Vagina (tissue), 2 donors: ENCODE data around the gene ARL5A.

ENCODE experiments used
- POLR2A ChIP-seq, 2 donors: fragments of 450-650 bp; IDR thresholded peaks; one replicate each; pipeline ENCODE4 v1.6.1; 2017; ENCODE audit warnings: antibody characterized with exemption in 2 of 2, mild to moderate bottlenecking in 2 of 2, moderate library complexity in 2 of 2
- POLR2AphosphoS5 ChIP-seq, 2 donors: sonication (generic); formaldehyde crosslinking; IDR thresholded peaks; one replicate each; pipeline ENCODE4 v1.9.0; 2017; ENCODE audit warnings: antibody characterized with exemption in 2 of 2, mild to moderate bottlenecking in 2 of 2, low read depth in 1 of 2; ENCODE audit not compliant: insufficient read depth in 1 of 2
- TF ChIP-seq, protein P1 (sequence below), 3 experiments: fragments of 450-650 bp in 2 of 3; fragments of 200-600 bp in 1 of 3; sonication (generic) in 1 of 3; IDR thresholded peaks; one replicate each; pipeline ENCODE4 v1.5.1; 2017 to 2019; ENCODE audit warnings: antibody characterized with exemption in 3 of 3, mild to moderate bottlenecking in 2 of 3, moderate library complexity in 2 of 3

DNA sequence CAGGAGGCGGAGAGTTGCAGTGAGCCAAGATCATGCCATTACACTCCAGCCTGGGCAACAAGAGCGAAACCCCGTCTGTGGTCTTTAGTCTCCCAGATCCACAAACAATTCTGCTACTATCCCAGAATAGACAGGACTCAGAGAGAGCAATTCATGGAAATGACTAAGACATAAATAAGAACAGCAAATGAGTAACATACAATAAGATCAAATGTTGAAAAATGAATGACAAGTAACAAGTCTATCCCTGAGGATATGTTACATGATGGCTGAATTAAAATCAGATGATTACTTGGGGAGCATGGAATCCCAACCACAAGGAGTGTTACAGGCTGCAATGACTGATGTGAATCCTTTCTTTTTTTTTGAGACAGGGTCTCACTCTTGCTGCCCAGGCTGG is 10.3 kb downstream of the ARL5A start:
- TF ChIP-seq, protein P1, sequence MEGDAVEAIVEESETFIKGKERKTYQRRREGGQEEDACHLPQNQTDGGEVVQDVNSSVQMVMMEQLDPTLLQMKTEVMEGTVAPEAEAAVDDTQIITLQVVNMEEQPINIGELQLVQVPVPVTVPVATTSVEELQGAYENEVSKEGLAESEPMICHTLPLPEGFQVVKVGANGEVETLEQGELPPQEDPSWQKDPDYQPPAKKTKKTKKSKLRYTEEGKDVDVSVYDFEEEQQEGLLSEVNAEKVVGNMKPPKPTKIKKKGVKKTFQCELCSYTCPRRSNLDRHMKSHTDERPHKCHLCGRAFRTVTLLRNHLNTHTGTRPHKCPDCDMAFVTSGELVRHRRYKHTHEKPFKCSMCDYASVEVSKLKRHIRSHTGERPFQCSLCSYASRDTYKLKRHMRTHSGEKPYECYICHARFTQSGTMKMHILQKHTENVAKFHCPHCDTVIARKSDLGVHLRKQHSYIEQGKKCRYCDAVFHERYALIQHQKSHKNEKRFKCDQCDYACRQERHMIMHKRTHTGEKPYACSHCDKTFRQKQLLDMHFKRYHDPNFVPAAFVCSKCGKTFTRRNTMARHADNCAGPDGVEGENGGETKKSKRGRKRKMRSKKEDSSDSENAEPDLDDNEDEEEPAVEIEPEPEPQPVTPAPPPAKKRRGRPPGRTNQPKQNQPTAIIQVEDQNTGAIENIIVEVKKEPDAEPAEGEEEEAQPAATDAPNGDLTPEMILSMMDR (IDR thresholded peaks at IDR 0.05) = no peak
- TF ChIP-seq POLR2A (IDR thresholded peaks at IDR 0.05) = no peak
- TF ChIP-seq POLR2AphosphoS5 (IDR thresholded peaks at IDR 0.05; ENCODE audit: insufficient read depth in 1 of 2, low read depth in 1 of 2) = no peak
